Activated CD4-positive, alpha-beta T cell treated with anti-CD3 and anti-CD28 coated beads for 4 hours (primary cell): ENCODE measurements around the gene ANKRD11.
"Not testable (repeated sequence)": the region's sequence is repeated elsewhere in the genome, so short reads cannot be mapped to it uniquely, and the experiment has no call there.

ENCODE experiments used
- DNase-seq, 2 donors: peaks; one replicate each; pipeline ENCODE4 v3.0.0-alpha.2; 2020

Gene ANKRD11

GRCh38 chr16:89425523-89425922 is 64.8 kb downstream of the ANKRD11 start:
- no peak for DNase-seq

DNA sequence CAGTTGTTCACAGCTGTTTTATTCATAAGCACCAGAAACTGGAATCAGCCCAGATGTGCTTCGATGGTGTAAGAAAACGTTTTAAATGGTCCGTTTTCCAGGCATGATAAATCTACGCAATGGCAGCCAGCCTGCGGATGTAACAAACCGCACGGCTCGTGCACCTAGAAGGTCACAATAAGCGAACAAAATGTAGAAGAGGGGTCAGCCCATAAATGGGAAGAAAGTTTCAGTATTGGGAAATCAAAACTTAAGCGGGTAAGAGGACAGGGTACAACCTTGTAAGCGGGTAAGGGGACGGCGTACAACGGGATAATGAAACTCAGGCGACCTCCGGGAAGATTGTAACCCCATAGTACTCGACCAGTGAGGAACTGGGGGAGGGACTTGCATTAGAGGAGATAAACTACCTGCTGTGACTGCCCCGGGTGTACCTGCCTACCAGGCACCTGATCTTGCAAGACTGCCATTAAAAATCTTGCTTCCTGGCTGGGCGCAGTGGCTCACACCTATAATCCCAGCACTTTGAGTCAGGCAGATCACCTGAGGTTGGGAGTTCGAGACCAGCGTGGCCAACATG is 66.6 kb downstream of the ANKRD11 start:
- no peak for DNase-seq

- peak; percentile 46 to 60 for DNase-seq
Observed at GRCh38 chr16:89422905-89423630, 67.3 kb downstream of the ANKRD11 start.

- DNase-seq: peak; percentile 21 to 37
Observed at GRCh38 chr16:89422527-89422904, 67.8 kb downstream of the ANKRD11 start.

GRCh38 chr16:89421300-89421699 is 69.1 kb downstream of the ANKRD11 start:
- not testable (repeated sequence) for DNase-seq

DNA sequence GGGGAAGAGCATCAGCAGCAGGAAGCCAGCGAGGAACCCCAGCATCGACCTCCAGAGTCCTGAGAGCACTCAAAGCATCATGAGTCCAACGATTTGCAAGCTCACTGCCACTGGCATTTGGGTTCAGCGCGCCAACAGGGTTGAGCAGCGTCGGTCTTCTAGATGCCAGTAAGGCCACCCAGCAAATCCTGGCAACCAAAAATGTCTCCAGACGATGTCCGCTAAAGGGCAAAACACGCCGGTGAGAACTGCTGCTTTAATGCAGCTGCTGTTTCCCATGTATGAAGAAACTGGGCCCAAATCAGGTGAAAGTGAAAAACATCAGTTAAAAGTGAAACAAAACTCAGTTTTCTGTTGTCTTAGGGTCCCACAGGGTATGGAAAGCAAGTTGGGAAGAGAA is 70.2 kb downstream of the ANKRD11 start:
- DNase-seq: no peak

GRCh38 chr16:89418352-89418751 is 72.0 kb downstream of the ANKRD11 start:
- DNase-seq: no peak

DNA sequence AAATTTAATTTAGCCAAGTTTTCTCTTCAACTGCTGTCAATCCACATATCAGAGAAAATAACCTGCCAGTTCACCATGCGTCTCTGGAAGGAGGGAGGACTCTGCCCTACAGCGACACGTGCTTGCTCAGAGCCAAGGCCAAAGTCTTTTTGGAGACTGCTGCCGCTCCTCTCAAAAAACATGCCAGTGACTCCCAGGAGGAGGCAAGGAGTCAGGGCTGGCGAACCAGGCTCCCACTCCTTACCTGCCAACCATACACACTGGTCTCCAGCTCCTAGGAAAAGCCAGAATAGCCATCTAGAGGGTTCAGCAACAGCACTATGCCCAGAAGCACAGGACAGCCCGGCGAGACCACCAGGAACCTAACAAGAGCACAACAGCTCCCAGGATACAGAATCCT is 73.0 kb downstream of the ANKRD11 start:
- no peak for DNase-seq

GRCh38 chr16:89413811-89414585 is 76.4 kb downstream of the ANKRD11 start:
- no peak for DNase-seq

DNA sequence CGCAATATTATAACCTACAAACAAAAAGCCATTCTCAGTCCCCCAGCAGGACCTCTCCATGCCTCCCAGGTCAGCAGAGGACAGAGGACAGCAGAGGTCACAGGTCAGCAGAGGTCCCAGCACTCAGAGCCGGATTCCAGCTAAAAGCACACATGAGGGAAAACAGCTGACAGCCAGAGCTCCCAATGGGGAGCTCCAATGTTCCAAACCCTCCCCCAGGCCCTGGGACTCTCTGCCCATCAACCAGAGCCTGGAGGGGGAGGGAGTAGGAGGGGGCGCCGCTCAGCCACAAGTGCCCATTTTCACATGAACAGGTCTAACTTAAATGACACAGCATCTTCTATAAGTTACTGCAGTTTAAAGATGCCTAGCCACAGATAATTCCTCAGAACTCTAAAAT is 77.5 kb downstream of the ANKRD11 start:
- no peak for DNase-seq

DNA sequence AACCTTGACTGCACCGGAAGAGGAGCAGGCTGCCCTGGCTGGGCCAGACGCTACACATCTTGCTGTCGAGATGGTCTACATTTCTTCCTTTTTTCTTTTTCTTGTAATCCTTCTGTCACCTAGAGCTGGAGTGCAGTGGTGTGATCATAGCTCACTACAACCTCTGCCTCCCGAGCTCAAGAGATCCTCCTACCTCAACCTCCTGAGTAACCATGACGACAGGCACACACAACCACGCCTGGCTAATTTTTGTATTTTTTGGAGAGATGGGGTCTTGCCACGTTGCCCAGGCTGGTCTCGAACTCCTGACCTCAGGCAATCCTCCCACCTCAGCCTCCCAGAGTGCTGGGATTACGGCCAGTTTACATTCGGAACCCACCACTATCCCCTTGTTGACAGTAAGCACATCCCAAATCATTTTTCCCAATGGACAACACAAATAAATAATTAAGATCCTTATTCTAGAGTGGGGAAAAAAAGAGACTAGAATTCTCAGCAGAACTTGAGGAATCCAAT is 79.0 kb downstream of the ANKRD11 start:
- no peak for DNase-seq

- DNase-seq: no peak
Observed at GRCh38 chr16:89410794-89411309, 79.5 kb downstream of the ANKRD11 start.

GRCh38 chr16:89410322-89410721 is 80.0 kb downstream of the ANKRD11 start:
- no peak for DNase-seq

- peak; percentile 52 to 57 for DNase-seq
Observed at GRCh38 chr16:89409161-89409711, 81.1 kb downstream of the ANKRD11 start.

GRCh38 chr16:89408315-89408714 is 82.0 kb downstream of the ANKRD11 start:
- DNase-seq: no peak

- DNase-seq: no peak
Observed at GRCh38 chr16:89407925-89408300, 82.4 kb downstream of the ANKRD11 start.

DNA sequence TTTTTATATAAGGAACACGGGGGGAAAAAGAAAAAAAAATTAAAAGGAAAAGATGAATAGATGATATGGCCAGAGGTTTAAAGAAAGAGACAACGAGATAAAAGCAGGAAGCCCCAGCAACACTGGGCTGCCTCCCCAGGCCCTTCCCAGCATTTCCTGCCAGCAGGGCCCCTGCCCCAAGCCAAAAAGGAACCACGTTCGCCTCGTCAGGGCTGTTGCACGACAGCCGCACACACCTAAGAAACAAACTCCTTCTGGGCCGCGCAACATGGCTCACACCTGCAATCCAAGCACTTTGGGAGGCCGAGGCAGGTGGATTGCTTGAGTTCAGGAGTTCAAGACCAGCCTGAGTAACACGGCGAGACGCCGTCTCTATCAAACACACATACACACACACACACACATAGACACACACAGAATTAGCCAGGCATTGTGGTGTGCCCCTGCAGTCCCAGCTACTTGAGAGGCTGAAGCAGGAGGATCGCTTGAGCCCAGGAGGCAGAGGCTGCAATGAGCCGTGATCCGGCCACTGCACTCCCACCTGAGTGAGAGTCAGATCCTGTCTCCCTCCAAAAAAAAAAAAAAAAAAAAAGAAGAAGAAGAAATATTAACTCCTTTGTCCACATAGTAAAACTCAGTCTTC is 83.0 kb downstream of the ANKRD11 start:
- no peak for DNase-seq

DNA sequence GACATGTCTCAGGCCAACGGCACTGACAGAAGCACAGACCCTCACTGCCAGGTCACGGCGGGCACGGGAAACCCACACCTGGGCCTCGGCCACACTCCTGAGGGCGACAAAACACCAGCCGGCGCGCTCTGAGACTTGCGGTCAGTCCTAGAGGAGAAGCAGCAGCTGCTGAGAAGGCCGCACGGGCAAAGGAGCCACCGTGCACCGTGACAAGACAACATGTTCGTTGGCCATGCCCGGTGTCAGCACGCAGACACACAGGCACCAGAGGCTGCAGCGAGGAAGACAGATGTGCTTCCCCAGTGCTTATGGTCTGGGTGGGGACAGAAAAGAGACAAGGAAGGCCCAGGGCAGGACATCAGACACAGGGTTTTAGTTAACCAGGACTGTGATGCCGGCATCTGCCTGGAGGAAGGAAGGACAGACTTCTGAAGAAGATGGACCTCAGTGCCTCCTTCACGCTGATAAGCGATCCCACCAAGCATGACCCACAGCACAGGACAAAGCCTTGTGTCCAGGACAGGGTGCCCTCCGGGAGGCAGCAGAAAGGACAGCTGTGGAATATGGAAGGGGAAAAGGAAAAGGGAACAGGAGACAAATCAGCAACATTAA is 84.0 kb downstream of the ANKRD11 start:
- no peak for DNase-seq

- no peak for DNase-seq
Observed at GRCh38 chr16:89404561-89404960, 85.8 kb downstream of the ANKRD11 start.

DNA sequence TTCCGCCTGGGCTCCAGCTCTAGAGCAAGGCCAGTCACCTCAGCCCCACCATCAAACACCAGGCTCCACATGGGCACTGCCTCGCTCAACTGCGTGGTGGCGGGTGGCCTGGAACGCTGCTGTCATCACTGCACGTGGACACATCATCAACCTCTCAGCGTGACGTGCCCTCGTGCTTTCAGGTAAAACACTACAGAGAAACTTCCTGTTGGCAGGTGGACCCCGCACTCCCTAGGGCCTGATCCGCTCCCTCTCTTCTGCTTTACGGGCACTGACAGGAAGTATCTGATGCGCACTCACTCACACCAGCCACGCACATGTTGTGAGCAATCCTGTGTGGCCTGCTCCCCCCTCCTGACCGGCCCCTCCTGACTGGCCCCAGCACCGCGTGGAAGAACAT is 87.4 kb downstream of the ANKRD11 start:
- peak in 1 of 2 donors; percentile 25 for DNase-seq

DNA sequence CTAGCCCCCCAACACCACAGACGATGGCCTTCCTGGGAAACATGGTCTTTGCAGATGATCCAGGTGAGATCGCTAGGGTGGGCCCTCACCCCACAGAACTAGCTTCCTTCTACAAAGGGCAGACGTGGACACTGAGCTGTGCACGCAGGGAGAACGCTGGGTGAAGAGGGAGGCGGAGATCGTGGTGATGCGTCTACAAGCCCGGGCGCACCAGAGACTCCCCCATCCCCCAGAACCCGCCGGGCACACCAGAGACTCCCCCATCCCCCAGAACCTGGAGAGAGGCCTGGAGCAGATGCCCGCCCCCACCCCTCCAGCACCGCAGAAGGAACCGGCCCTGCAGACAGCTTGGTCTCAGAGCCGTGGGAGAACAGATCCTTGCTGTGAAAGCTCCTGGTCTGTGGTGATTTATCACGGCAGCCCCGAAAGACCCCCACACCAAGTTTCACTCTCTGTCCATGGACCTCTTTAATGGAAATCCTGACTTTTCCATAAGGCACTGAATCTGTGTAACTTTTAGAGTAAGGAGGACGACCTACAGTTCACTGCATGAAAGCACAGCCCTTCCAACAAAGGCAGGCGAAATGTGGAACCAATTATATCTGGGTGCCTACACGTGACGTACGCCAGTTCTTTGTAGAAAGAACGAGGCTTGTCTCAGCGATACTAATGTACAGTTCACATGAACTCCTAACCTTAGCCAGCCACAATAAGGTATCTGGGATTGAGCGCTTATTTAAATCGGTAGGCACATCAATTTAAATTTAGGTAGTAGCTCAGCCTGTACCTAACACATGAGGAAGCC is 88.5 kb downstream of the ANKRD11 start:
- no peak for DNase-seq
